SK-N-SH (cell line): ENCODE data around the gene P2RY14. TPM values are rescaled to one million over a fixed set of nuclear protein-coding genes. Genes with fewer than 3 reads are reported as not detected.

Experiments
- CTCF ChIA-PET: fragments of 300-600, 350-600 bp; formaldehyde crosslinking; extraction: SDS; loops from one replicate; lab custom pipeline; 2021; lab: Yijun Ruan, JAX
- POLR2A ChIA-PET: fragments of 350-600 bp; sonication (Branson Sonifier 250); formaldehyde crosslinking; extraction: SDS; loops from one replicate; lab custom pipeline; 2020; ENCODE audit warnings: antibody characterized with exemption, inconsistent platforms; lab: Yijun Ruan, JAX
- DNase-seq: peaks from one replicate; pipeline ENCODE4 v3.0.0; 2012
- H2AFZ ChIP-seq: fragments of 200-600 bp; sonication (generic); 2 replicates; pipeline ENCODE4 v1.8.1; 2016; ENCODE audit warnings: antibody characterized with exemption, mild to moderate bottlenecking, low read depth
- H3F3A ChIP-seq: fragments of 200-600 bp; sonication (generic); replicated peaks from 2 replicates; pipeline ENCODE3; 2016; ENCODE audit warnings: antibody characterized with exemption, mild to moderate bottlenecking; ENCODE audit not compliant: insufficient read depth
- H3K27ac ChIP-seq, 2 experiments: fragments of 200-500 bp in 1 of 2; fragments of 200-600 bp in 1 of 2; sonication (Bioruptor generic) in 1 of 2; sonication (generic), shearing (Covaris generic) in 1 of 2; 2 replicates each; pipeline versions ENCODE4 v1.5.1 to v1.6.1; 2014 to 2016; ENCODE audit warnings: low read depth in 2 of 2, inconsistent platforms in 1 of 2, low read length in 1 of 2, mild to moderate bottlenecking in 1 of 2, mixed read lengths in 1 of 2
- H3K27me3 ChIP-seq: fragments of 200-600 bp; sonication (generic), shearing (Covaris generic); 2 replicates; pipeline ENCODE4 v1.6.1; 2016; ENCODE audit warnings: mixed run types; ENCODE audit not compliant: insufficient read depth
- H3K36me3 ChIP-seq, 2 experiments: fragments of 200-500 bp in 1 of 2; fragments of 200-600 bp in 1 of 2; sonication (Bioruptor generic) in 1 of 2; sonication (generic) in 1 of 2; replicated peaks in 1 of 2; 2 replicates each; pipeline versions ENCODE3 to v1.5.1; 2014 to 2016; ENCODE audit warnings: low read length in 1 of 2, mild to moderate bottlenecking in 1 of 2; ENCODE audit not compliant: insufficient read depth in 2 of 2, control insufficient read depth in 1 of 2
- H3K4me1 ChIP-seq, 2 experiments: fragments of 200-500 bp in 1 of 2; fragments of 200-600 bp in 1 of 2; sonication (Bioruptor generic) in 1 of 2; sonication (generic), shearing (Covaris generic) in 1 of 2; 2 replicates each; pipeline versions ENCODE4 v1.5.1 to v1.6.1; 2014 to 2016; ENCODE audit warnings: low read depth in 1 of 2, low read length in 1 of 2, mixed run types in 1 of 2; ENCODE audit not compliant: insufficient read depth in 2 of 2, control insufficient read depth in 1 of 2
- H3K4me2 ChIP-seq: fragments of 200-600 bp; sonication (generic), shearing (Covaris generic); 2 replicates; pipeline ENCODE4 v1.6.1; 2017; ENCODE audit warnings: mixed run types
- H3K4me3 ChIP-seq, 2 experiments: fragments of 200-500 bp in 1 of 2; fragments of 200-600 bp in 1 of 2; sonication (Bioruptor generic) in 1 of 2; sonication (generic), shearing (Covaris generic) in 1 of 2; 2 replicates each; pipeline versions ENCODE4 v1.5.1 to v1.8.1; 2014 to 2016; ENCODE audit warnings: low read depth in 2 of 2, inconsistent platforms in 1 of 2, low read length in 1 of 2, mild to moderate bottlenecking in 1 of 2, mixed read lengths in 1 of 2, moderate library complexity in 1 of 2
- H3K79me2 ChIP-seq: fragments of 200-600 bp; sonication (generic); 2 replicates; pipeline ENCODE4 v1.8.1; 2017; ENCODE audit warnings: mild to moderate bottlenecking; ENCODE audit not compliant: insufficient read depth
- H3K9ac ChIP-seq: fragments of 200-600 bp; sonication (generic); 2 replicates; pipeline ENCODE4 v1.6.1; 2017; ENCODE audit warnings: mixed run types
- H3K9me2 ChIP-seq: fragments of 200-600 bp; sonication (generic); 2 replicates; pipeline ENCODE4 v1.6.1; 2017; ENCODE audit warnings: mixed run types
- H3K9me3 ChIP-seq: fragments of 200-600 bp; sonication (generic); 2 replicates; pipeline ENCODE4 v1.6.1; 2017; ENCODE audit warnings: mixed run types, mild to moderate bottlenecking, moderate library complexity
- H4K20me1 ChIP-seq: fragments of 200-600 bp; sonication (generic); 2 replicates; pipeline ENCODE4 v1.6.1; 2017; ENCODE audit warnings: mild to moderate bottlenecking, mixed run types; ENCODE audit not compliant: insufficient read depth
- CTCF ChIP-seq: fragments of 200-600 bp; sonication (generic); IDR thresholded peaks from 2 replicates; pipeline ENCODE4 v1.6.1; 2017; ENCODE audit warnings: antibody characterized with exemption, mild to moderate bottlenecking, moderate library complexity
- ELF1 ChIP-seq: IDR thresholded peaks from 2 replicates; pipeline ENCODE4 v1.4.0; 2012
- FOSL2 ChIP-seq: IDR thresholded peaks from 2 replicates; pipeline ENCODE4 v1.4.0; 2012; ENCODE audit warnings: low read depth, mild to moderate bottlenecking, moderate library complexity, borderline replicate concordance
- FOXJ3 ChIP-seq: sonication (generic); formaldehyde crosslinking; IDR thresholded peaks from 2 replicates; pipeline ENCODE4 v1.5.1; 2020; ENCODE audit warnings: mild to moderate bottlenecking, missing genetic modification reagents
- FOXM1 ChIP-seq: IDR thresholded peaks from 2 replicates; pipeline ENCODE4 v1.4.0; 2012; ENCODE audit warnings: low read depth, mild to moderate bottlenecking
- IRF3 ChIP-seq: fragments of 150-350 bp; IDR thresholded peaks from 2 replicates; pipeline ENCODE4 v1.6.1; 2016; ENCODE audit warnings: mild to moderate bottlenecking, low read depth, low read length
- JUND ChIP-seq: IDR thresholded peaks from 2 replicates; pipeline ENCODE4 v1.4.0; 2012
- MAX ChIP-seq: IDR thresholded peaks from 2 replicates; pipeline ENCODE4 v1.4.0; 2012; ENCODE audit warnings: low read depth
- MEF2A ChIP-seq: IDR thresholded peaks from 2 replicates; pipeline ENCODE4 v1.4.0; 2012; ENCODE audit warnings: low read depth, borderline replicate concordance
- NFIC ChIP-seq: IDR thresholded peaks from 2 replicates; pipeline ENCODE4 v1.4.0; 2012; ENCODE audit warnings: borderline replicate concordance
- PBX3 ChIP-seq: IDR thresholded peaks from 2 replicates; pipeline ENCODE4; 2012
- POLR2AphosphoS5 ChIP-seq: IDR thresholded peaks from 2 replicates; pipeline ENCODE4 v1.6.1; 2012; ENCODE audit warnings: low read depth, low read length
- RAD21 ChIP-seq: IDR thresholded peaks from 2 replicates; pipeline ENCODE4 v1.6.1; 2012; ENCODE audit warnings: mild to moderate bottlenecking, low read length
- RFX5 ChIP-seq: IDR thresholded peaks from 2 replicates; pipeline ENCODE4 v1.6.1; 2012; ENCODE audit warnings: mild to moderate bottlenecking, improper control_type of control experiment, low read length
- RXRA ChIP-seq: IDR thresholded peaks from 2 replicates; pipeline ENCODE4 v1.4.0; 2012; ENCODE audit warnings: low read depth, mild to moderate bottlenecking, borderline replicate concordance
- SMC3 ChIP-seq: IDR thresholded peaks from 2 replicates; pipeline ENCODE4 v1.6.1; 2012; ENCODE audit warnings: low read depth, low read length, improper control_type of control experiment
- TEAD4 ChIP-seq: IDR thresholded peaks from 2 replicates; pipeline ENCODE4 v1.4.0; 2012; ENCODE audit warnings: mild to moderate bottlenecking, borderline replicate concordance; ENCODE audit not compliant: insufficient read depth
- YY1 ChIP-seq: IDR thresholded peaks from 2 replicates; pipeline ENCODE4 v1.4.0; 2012; ENCODE audit warnings: low read depth, mild to moderate bottlenecking
- WGBS: methylation state at CpG from one replicate; pipeline ENCODE4 v1.1.6; 2017; ENCODE audit warnings: low lambda C conversion rate; 5-methylcytosine and 5-hydroxymethylcytosine counted together
- polyA plus RNA-seq, 3 experiments: library from polyadenylated mRNA; depleted of rRNA; stranded (reverse); fragments of >200 nt; gene quantifications; 2 replicates each; pipeline ENCODE4 v1.2.3, GENCODE V29; 2012

P2RY14 gene
- polyA plus RNA-seq, 1 of the 3 experiments (the other 2 are of a cell fraction), result not detected

- no peak for DNase-seq
- Histone ChIP-seq H3F3A (peaks cover 4% of the 10 kb centered on the region), H2AFZ (no peak overlapping the region), H3K9me2 (no peaks in the 10 kb centered on the region), H3K9me3 (no peaks in the 10 kb centered on the region), H3K9ac (no peak overlapping the region), H3K27me3 (no peaks in the 10 kb centered on the region; the same call in 1 of the 2 replicates), H3K36me3 (no peaks in the 10 kb centered on the region), H3K4me3 (no peak overlapping the region), H3K27ac (no peak overlapping the region), H3K79me2 (no peaks in the 10 kb centered on the region), H3K4me1 (no peaks in the 10 kb centered on the region; a peak in 1 of 4 replicates), H4K20me1 (no peaks in the 10 kb centered on the region), H3K4me2 (no peak overlapping the region)
- POLR2A ChIA-PET, result no interaction called here
- CTCF ChIA-PET, result no interaction called here
- WGBS, result 15% methylated on average over 2 of the region's 2 CpGs
- TF ChIP-seq MEF2A (no peak), CTCF (no peak), IRF3 (no peak), POLR2AphosphoS5 (no peak), SMC3 (no peak), FOSL2 (no peak), FOXM1 (no peak), MAX (no peak), RFX5 (no peak), TEAD4 (no peak), RAD21 (no peak), ELF1 (no peak), JUND (no peak), NFIC (no peak), YY1 (no peak), PBX3 (no peak), FOXJ3 (CRISPR knock-in tag) (no peak), RXRA (no peak)
Observed at GRCh38 chr3:151236316-151236715, 42.0 kb downstream of the P2RY14 start.
